ENCODE results near the gene DNM1L.
A peak's percentile ranks its signal among the peaks of the same experiment; 100 is the strongest.

DNM1L gene

GRCh38 chr12:32727237-32727636 lies 48.1 kb downstream of the DNM1L start:
- in situ Hi-C loops (cut with HindIII; ENCODE audit: low pct_ligation_motif_present, low sequenced_read_pairs), result no loop called here
- H3K36me3 ChIP-seq (replicated peaks), result peaks cover 34% of the 10 kb centered on the region
- TF ChIP-seq CTCF (IDR thresholded peaks at IDR 0.05; ENCODE audit: low read depth, low read length, missing control alignments), result no peak
- DNase-seq, result peak; percentile 39
- H3K27me3 ChIP-seq (replicated peaks), result no peaks in the 10 kb centered on the region
- no peak overlapping the region for H3K27ac ChIP-seq
- no peak overlapping the region for H3K4me3 ChIP-seq (ENCODE audit: low read depth, low read length)

GRCh38 chr12:32734952-32735351 lies 55.9 kb downstream of the DNM1L start:
- H3K4me3 ChIP-seq (ENCODE audit: low read depth, low read length), result no peak overlapping the region
- H3K27ac ChIP-seq, result no peak overlapping the region
- in situ Hi-C loops (cut with HindIII; ENCODE audit: low pct_ligation_motif_present, low sequenced_read_pairs), result no loop called here
- no peak for TF ChIP-seq CTCF (IDR thresholded peaks at IDR 0.05; ENCODE audit: low read depth, low read length, missing control alignments)
- no peak for DNase-seq
- no peaks in the 10 kb centered on the region for H3K27me3 ChIP-seq (replicated peaks)
- peaks cover 32% of the 10 kb centered on the region for H3K36me3 ChIP-seq (replicated peaks)

- H3K27me3 ChIP-seq (replicated peaks), result no peaks in the 10 kb centered on the region
- no peak overlapping the region for H3K27ac ChIP-seq
- H3K36me3 ChIP-seq (replicated peaks), result peaks cover 30% of the 10 kb centered on the region
- no peak for DNase-seq
- TF ChIP-seq CTCF (IDR thresholded peaks at IDR 0.05; ENCODE audit: low read depth, low read length, missing control alignments), result no peak
- H3K4me3 ChIP-seq (ENCODE audit: low read depth, low read length), result no peak overlapping the region
- in situ Hi-C loops (cut with HindIII; ENCODE audit: low pct_ligation_motif_present, low sequenced_read_pairs), result no loop called here
These were observed 57.3 kb downstream of the DNM1L start for GRCh38 chr12:32736445-32736844.

- Histone ChIP-seq H3K4me3 (ENCODE audit: low read depth, low read length) (no peak overlapping the region), H3K36me3 (replicated peaks) (peaks cover 30% of the 10 kb centered on the region), H3K27me3 (replicated peaks) (no peaks in the 10 kb centered on the region), H3K27ac (no peak overlapping the region)
- in situ Hi-C loops (cut with HindIII; ENCODE audit: low pct_ligation_motif_present, low sequenced_read_pairs), result no loop called here
- TF ChIP-seq CTCF (IDR thresholded peaks at IDR 0.05; ENCODE audit: low read depth, low read length, missing control alignments), result no peak
- no peak for DNase-seq
These were observed 58.6 kb downstream of the DNM1L start for GRCh38 chr12:32737715-32738114.

- Histone ChIP-seq H3K4me3 (ENCODE audit: low read depth, low read length) (no peak overlapping the region), H3K27me3 (replicated peaks) (no peaks in the 10 kb centered on the region), H3K27ac (no peak overlapping the region), H3K36me3 (replicated peaks) (peaks cover 39% of the 10 kb centered on the region)
- in situ Hi-C loops (cut with HindIII; ENCODE audit: low pct_ligation_motif_present, low sequenced_read_pairs), result no loop called here
- DNase-seq, result no peak
- TF ChIP-seq CTCF (IDR thresholded peaks at IDR 0.05; ENCODE audit: low read depth, low read length, missing control alignments), result no peak
These were observed 60.2 kb downstream of the DNM1L start for GRCh38 chr12:32739279-32739678.

GRCh38 chr12:32742133-32742532 lies 63.0 kb downstream of the DNM1L start:
- in situ Hi-C loops (cut with HindIII; ENCODE audit: low pct_ligation_motif_present, low sequenced_read_pairs), result no loop called here
- Histone ChIP-seq H3K27me3 (replicated peaks) (no peaks in the 10 kb centered on the region), H3K4me3 (ENCODE audit: low read depth, low read length) (no peak overlapping the region), H3K27ac (no peak overlapping the region), H3K36me3 (replicated peaks) (peaks cover 43% of the 10 kb centered on the region)
- TF ChIP-seq CTCF (IDR thresholded peaks at IDR 0.05; ENCODE audit: low read depth, low read length, missing control alignments), result no peak
- DNase-seq, result no peak
